Activated naive CD8-positive, alpha-beta T cell treated with anti-CD3 and anti-CD28 coated beads, Interleukin-2, amount 50 U/mL, for 24 hours (primary cell): ENCODE measurements around the gene CCL4.
"Not testable (repeated sequence)": the region's sequence is repeated elsewhere in the genome, so short reads cannot be mapped to it uniquely, and the experiment has no call there.

ENCODE experiments used
- ATAC-seq: fragments of 150-1000 bp; cut with Tn5 transposase; one replicate; pipeline ENCODE4 v1.10.0; 2021
- DNase-seq: peaks from one replicate; pipeline ENCODE4 v3.0.0; 2021
- H3K27ac Mint-ChIP-seq: one replicate; pipeline ENCODE4 v1.8.0; 2021; ENCODE audit warnings: mild to moderate bottlenecking, mixed read lengths
- H3K27me3 Mint-ChIP-seq: one replicate; pipeline ENCODE4 v1.8.0; 2021; ENCODE audit warnings: mixed read lengths
- H3K36me3 Mint-ChIP-seq: one replicate; pipeline ENCODE4 v1.8.0; 2021; ENCODE audit warnings: low read depth, mixed read lengths
- H3K4me1 Mint-ChIP-seq: one replicate; pipeline ENCODE4 v1.8.0; 2021; ENCODE audit warnings: mixed read lengths
- H3K4me3 Mint-ChIP-seq: one replicate; pipeline ENCODE4 v1.8.0; 2021; ENCODE audit warnings: mild to moderate bottlenecking, moderate library complexity, mixed read lengths
- H3K9me3 Mint-ChIP-seq: one replicate; pipeline ENCODE4 v1.8.0; 2021; ENCODE audit warnings: mixed read lengths

Gene CCL4

DNA sequence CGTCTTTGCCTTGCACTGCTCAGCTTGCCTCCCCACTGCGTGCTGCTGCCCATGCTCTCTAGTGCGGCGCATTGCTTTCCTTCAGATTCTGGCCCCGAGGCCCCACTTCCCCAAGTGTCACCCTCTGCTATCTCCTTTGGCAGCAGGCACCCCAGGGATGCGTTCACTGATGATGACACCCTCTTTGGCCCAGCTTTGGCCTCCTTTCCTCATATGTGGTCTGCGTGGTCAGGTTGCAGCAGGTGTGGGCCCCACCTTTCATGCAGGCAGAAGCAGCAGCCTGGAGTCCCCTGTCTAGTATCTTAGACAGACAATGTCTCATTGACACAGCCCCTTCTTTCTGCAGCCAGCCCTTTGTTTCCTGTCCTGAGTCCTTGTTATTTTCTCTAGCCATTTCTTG is 8.9 kb upstream of the CCL4 start:
- peaks cover 8% of the 10 kb centered on the region for H3K27me3 Mint-ChIP-seq
- DNase-seq = no peak
- H3K4me1 Mint-ChIP-seq = peaks cover 70% of the 10 kb centered on the region
- no peaks in the 10 kb centered on the region for H3K9me3 Mint-ChIP-seq
- peaks cover 6% of the 10 kb centered on the region for H3K36me3 Mint-ChIP-seq
- H3K27ac Mint-ChIP-seq = no peak overlapping the region
- ATAC-seq = no peak
- no peak overlapping the region for H3K4me3 Mint-ChIP-seq

DNA sequence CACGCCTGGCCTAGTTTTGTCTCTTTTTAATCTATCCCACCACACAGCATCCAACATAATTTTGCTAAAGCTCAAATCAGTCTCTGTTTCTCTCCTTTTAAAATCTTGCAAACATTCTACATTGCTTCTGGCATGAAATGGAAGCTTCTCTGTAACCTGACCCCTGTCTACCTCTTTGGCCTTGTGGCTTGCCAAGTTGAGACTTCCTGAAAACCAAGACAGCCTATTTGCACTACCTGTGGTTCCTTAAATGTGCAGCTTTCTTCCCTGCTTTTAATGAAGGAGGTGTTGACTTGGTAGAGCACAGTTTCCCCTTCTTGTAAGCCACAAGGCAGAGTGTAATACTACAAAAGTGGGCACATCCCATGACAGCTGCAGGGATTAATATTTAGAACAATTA is 7.6 kb upstream of the CCL4 start:
- Mint-ChIP-seq H3K4me3 (no peak overlapping the region), H3K27me3 (peaks cover 10% of the 10 kb centered on the region), H3K9me3 (no peaks in the 10 kb centered on the region), H3K36me3 (peaks cover 6% of the 10 kb centered on the region), H3K4me1 (peaks cover 65% of the 10 kb centered on the region), H3K27ac (peak overlapping the region; percentile 10)
- DNase-seq (no peak), ATAC-seq (no peak)

DNA sequence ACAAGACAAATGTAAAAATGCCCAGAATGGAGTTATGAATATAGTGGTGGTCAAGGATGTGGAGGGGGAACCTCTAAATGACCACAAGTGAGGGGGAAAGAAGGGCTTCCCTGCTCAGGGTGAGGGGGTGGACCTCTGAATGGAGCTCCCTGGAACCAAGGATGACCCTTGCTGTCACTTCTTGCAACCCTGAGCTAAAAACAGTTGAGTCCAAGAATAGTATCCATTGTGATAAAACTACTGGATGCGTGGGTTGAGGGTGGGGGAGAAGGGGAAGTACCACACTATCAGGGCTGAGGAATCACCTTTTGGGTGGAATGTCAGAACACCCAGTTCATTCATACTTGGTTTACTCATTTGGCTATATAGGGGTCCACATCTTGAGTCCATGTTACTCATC is 4.6 kb upstream of the CCL4 start:
- not testable (repeated sequence) for ATAC-seq, H3K27me3 Mint-ChIP-seq, H3K36me3 Mint-ChIP-seq, H3K9me3 Mint-ChIP-seq, H3K4me3 Mint-ChIP-seq, DNase-seq
- Mint-ChIP-seq H3K4me1 (peaks cover 55% of the 10 kb centered on the region), H3K27ac (peak overlapping the region; percentile 69)

DNA sequence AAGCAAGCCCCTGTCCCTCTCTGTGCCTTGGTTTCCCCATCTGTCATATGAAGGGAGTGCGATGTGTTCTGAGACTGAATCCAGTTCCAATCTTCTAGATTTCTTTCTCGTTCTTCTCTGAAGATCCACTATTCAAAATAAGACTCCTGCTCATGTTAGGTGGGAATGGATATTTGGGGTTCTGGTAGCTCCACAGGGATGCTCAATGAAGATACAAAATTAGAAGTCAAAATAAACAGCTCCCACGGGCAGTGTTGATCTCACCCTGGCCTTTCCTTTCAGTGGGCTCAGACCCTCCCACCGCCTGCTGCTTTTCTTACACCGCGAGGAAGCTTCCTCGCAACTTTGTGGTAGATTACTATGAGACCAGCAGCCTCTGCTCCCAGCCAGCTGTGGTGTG is 619 bp downstream of the CCL4 start:
- DNase-seq, ATAC-seq, H3K27me3 Mint-ChIP-seq, H3K9me3 Mint-ChIP-seq: not testable (repeated sequence)
- H3K27ac Mint-ChIP-seq = peak overlapping the region; percentile 93
- H3K36me3 Mint-ChIP-seq = peaks cover 15% of the 10 kb centered on the region
- H3K4me3 Mint-ChIP-seq = peak overlapping the region; percentile 90
- peaks cover 69% of the 10 kb centered on the region for H3K4me1 Mint-ChIP-seq

DNA sequence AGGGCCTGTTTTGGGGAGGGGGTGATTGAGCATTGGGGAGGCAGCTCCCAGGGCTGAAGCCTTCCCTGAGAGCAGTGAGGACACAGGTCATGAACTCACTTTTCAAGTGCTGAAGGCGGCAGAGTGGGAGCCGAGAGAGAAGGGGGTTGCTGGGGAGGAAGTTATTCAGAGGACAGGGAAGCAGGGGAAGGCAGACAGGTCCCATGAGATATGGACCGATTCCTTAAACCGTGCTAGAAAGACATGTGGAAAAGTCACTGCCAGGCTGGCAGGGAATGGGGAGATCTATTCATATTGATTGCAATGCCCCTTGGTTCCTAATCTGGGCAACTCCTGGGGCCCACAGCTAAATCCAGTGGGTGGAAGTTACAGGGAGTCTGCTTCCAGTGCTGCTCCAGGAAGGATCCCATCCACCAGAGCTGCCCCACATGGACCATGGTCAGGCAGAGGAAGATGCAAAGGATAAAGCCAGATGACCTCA is 1.1 kb downstream of the CCL4 start:
- peaks cover 10% of the 10 kb centered on the region for H3K27me3 Mint-ChIP-seq
- ATAC-seq (no peak), DNase-seq (no peak)
- peaks cover 3% of the 10 kb centered on the region for H3K9me3 Mint-ChIP-seq
- H3K36me3 Mint-ChIP-seq = peaks cover 15% of the 10 kb centered on the region
- peak overlapping the region; percentile 93 for H3K27ac Mint-ChIP-seq
- peaks cover 65% of the 10 kb centered on the region for H3K4me1 Mint-ChIP-seq
- peak overlapping the region; percentile 90 for H3K4me3 Mint-ChIP-seq

- H3K36me3 Mint-ChIP-seq = peaks cover 15% of the 10 kb centered on the region
- peak overlapping the region; percentile 90 for H3K4me3 Mint-ChIP-seq
- no peak for ATAC-seq
- H3K27me3 Mint-ChIP-seq = peaks cover 8% of the 10 kb centered on the region
- no peak for DNase-seq
- H3K4me1 Mint-ChIP-seq = peaks cover 58% of the 10 kb centered on the region
- peak overlapping the region; percentile 93 for H3K27ac Mint-ChIP-seq
- peaks cover 3% of the 10 kb centered on the region for H3K9me3 Mint-ChIP-seq
Observed at GRCh38 chr17:36105781-36106492, 2.3 kb downstream of the CCL4 start.

- H3K9me3 Mint-ChIP-seq = peaks cover 3% of the 10 kb centered on the region
- H3K27me3 Mint-ChIP-seq = peaks cover 11% of the 10 kb centered on the region
- H3K4me1 Mint-ChIP-seq = peaks cover 58% of the 10 kb centered on the region
- peaks cover 15% of the 10 kb centered on the region for H3K36me3 Mint-ChIP-seq
- peak overlapping the region; percentile 93 for H3K27ac Mint-ChIP-seq
- ATAC-seq (no peak), DNase-seq (no peak)
- peak overlapping the region; percentile 90 for H3K4me3 Mint-ChIP-seq
Observed at GRCh38 chr17:36106493-36106835, 2.8 kb downstream of the CCL4 start.

DNA sequence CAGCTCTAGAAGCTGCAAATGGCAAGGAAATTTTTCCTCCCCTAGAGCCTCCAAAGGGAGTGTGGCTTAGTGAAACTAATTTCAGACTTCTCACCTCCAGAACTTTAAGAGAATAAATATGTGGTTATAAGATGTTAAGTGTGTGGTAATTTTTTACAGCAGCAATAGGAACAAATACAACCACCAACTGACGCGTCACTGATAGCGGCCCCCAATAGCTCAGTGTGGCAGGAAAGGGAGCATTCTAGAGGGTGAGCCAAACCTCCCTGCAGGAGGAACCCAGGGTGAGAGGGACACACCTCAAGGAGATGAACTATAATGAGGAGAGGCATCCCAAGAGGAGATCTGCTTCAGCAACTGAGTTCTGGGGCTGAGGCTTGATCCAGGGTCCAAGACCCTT is 4.0 kb downstream of the CCL4 start:
- H3K9me3 Mint-ChIP-seq = peaks cover 5% of the 10 kb centered on the region
- peak overlapping the region; percentile 32 for H3K27ac Mint-ChIP-seq
- peaks cover 18% of the 10 kb centered on the region for H3K36me3 Mint-ChIP-seq
- peaks cover 53% of the 10 kb centered on the region for H3K4me1 Mint-ChIP-seq
- no peak for DNase-seq
- no peak overlapping the region for H3K4me3 Mint-ChIP-seq
- no peak for ATAC-seq
- H3K27me3 Mint-ChIP-seq = peaks cover 11% of the 10 kb centered on the region

GRCh38 chr17:36108265-36108664 is 4.6 kb downstream of the CCL4 start:
- Mint-ChIP-seq H3K36me3 (peaks cover 19% of the 10 kb centered on the region), H3K27me3 (peaks cover 10% of the 10 kb centered on the region), H3K4me1 (peaks cover 47% of the 10 kb centered on the region)
- not testable (repeated sequence) for ATAC-seq, DNase-seq, H3K27ac Mint-ChIP-seq, H3K9me3 Mint-ChIP-seq, H3K4me3 Mint-ChIP-seq

GRCh38 chr17:36111068-36111490 is 7.5 kb downstream of the CCL4 start:
- Mint-ChIP-seq H3K27ac (no peak overlapping the region), H3K9me3 (peaks cover 10% of the 10 kb centered on the region), H3K36me3 (peaks cover 4% of the 10 kb centered on the region), H3K27me3 (peaks cover 13% of the 10 kb centered on the region), H3K4me3 (no peak overlapping the region), H3K4me1 (peaks cover 24% of the 10 kb centered on the region)
- ATAC-seq (no peak), DNase-seq (no peak)

GRCh38 chr17:36112572-36112971 is 8.9 kb downstream of the CCL4 start:
- Mint-ChIP-seq H3K36me3 (peaks cover 4% of the 10 kb centered on the region), H3K4me3 (no peak overlapping the region), H3K4me1 (peaks cover 26% of the 10 kb centered on the region), H3K9me3 (peaks cover 10% of the 10 kb centered on the region), H3K27me3 (peaks cover 16% of the 10 kb centered on the region), H3K27ac (no peak overlapping the region)
- ATAC-seq = no peak
- no peak for DNase-seq

GRCh38 chr17:36113131-36113530 is 9.5 kb downstream of the CCL4 start:
- not testable (repeated sequence) for H3K9me3 Mint-ChIP-seq, H3K4me3 Mint-ChIP-seq, H3K36me3 Mint-ChIP-seq, DNase-seq, ATAC-seq, H3K27ac Mint-ChIP-seq
- Mint-ChIP-seq H3K27me3 (peaks cover 16% of the 10 kb centered on the region), H3K4me1 (peaks cover 26% of the 10 kb centered on the region)

DNA sequence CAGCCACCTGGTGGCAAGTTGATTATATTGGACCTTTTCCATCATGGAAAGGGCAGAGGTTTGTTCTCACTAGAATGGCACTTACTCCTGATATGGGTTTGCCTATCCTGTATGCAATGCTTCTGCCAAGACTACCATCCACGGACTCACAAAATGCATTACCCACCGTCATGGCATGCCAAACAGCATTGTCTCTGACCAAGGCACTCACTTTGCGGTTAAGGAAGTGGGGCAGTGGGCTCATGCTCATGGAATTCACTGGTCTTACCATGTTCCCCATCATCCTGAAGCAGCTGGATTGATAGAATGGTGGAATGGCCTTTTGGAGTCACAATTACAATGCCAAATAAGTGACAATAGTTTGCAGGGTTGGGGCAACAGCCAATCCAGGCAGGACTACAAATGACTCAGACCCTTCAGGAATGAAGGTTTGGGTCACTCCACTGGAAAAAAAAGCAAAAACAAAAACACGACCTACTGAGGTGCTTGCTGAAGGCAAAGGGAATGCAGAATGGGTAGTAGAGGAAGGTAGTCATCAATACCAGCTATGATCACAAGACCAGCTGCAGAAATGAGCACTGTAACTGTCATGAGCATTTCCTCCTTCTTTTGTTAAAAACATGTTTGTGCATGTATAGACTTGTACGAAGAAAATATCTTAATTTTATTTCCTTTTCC is 11.5 kb downstream of the CCL4 start:
- Mint-ChIP-seq H3K4me1 (peaks cover 38% of the 10 kb centered on the region), H3K27me3 (peaks cover 20% of the 10 kb centered on the region)
- ATAC-seq, H3K36me3 Mint-ChIP-seq, DNase-seq, H3K4me3 Mint-ChIP-seq, H3K9me3 Mint-ChIP-seq, H3K27ac Mint-ChIP-seq: not testable (repeated sequence)

DNA sequence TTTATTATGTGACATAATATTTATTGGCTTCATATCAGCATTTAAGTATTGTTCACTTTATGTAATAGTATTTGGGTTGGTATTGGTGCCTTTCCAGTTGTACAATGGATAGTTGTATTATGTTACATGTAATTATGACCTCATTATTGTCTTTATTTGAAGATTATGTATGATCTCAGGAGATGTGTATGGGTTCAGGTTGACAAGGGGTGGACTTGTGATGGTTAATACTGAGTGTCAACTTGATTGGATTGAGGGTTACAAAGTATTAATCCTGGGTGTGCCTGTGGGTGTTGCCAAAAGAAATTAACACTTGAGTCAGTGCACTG is 12.0 kb downstream of the CCL4 start:
- peaks cover 43% of the 10 kb centered on the region for H3K4me1 Mint-ChIP-seq
- H3K27ac Mint-ChIP-seq, DNase-seq, H3K36me3 Mint-ChIP-seq, H3K9me3 Mint-ChIP-seq, H3K4me3 Mint-ChIP-seq, ATAC-seq: not testable (repeated sequence)
- H3K27me3 Mint-ChIP-seq = peaks cover 22% of the 10 kb centered on the region
